Brain microvascular endothelial cell (primary cell): ENCODE measurements around the gene DYNLRB1.

Experiments used
- DNase-seq: peaks from one replicate; pipeline ENCODE4 v3.0.0-alpha.2; 2020
- H3K27ac ChIP-seq: fragments of 250-450 bp; sonication (Bioruptor Pico); 2 replicates; pipeline ENCODE4 v1.5.1; 2020; ENCODE audit warnings: mild to moderate bottlenecking, moderate library complexity
- H3K27me3 ChIP-seq: fragments of 250-450 bp; sonication (Bioruptor Pico); replicated peaks from 2 replicates; pipeline ENCODE4 v1.5.1; 2020; ENCODE audit warnings: mild to moderate bottlenecking
- H3K36me3 ChIP-seq: fragments of 250-450 bp; sonication (Bioruptor Pico); replicated peaks from 2 replicates; pipeline ENCODE4 v1.5.1; 2020; ENCODE audit warnings: mild to moderate bottlenecking
- H3K4me3 ChIP-seq: 2 replicates; pipeline ENCODE4 v1.5.1; 2011; ENCODE audit warnings: low read depth, mild to moderate bottlenecking, control low read depth, low read length, moderate library complexity
- in situ Hi-C: cut with HindIII; loops from 2 replicates; pipeline ENCODE4 v1.10.0; 2017; ENCODE audit warnings: low sequenced_read_pairs, low pct_ligation_motif_present
- TF ChIP-seq, protein P1 (sequence below): IDR thresholded peaks from 2 replicates; pipeline ENCODE4 v1.5.1; 2011; ENCODE audit warnings: low read depth, mild to moderate bottlenecking, moderate library complexity, low read length, control low read depth, inconsistent platforms; ENCODE audit errors: missing control alignments

Gene DYNLRB1

DNA sequence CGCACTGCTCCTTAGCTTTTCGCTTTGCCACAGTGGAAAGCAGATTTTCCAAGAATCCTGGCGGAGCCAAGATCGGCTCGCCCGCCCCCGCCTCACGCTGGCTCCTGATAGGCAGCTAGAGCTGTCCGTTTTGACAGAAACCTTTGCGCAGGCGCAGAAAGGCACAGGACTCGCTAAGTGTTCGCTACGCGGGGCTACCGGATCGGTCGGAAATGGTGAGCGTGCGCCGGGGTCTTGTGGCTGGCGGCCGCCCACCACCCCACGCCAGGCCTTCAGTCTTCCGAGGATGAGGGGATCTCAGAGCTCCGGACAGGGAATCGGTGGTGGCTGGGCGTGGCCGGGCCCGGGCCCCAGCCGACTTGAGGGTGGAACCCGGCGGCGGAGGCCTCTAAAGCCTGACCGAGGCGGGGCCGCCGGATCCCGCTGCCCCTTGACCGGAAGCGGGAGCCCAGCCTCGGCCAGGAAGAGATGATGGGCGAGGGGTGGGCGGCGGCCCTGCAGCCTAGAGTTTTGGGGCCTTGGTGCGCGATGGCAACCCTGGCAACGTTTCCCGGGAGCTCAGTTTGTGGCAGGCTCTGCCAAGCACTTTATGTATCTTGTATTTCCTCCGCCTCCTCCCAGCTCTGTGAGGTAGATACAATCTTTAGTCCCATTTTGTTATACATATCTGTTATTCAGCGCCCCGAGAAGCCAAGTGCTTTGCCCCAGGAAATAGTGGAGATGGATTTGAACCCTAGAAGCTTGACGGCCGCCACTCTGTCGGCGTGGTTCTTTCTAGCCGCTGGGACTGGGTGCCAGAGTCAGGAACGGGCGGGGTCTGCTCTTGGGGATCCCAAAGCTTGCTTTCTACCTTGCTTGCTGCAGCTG is at the start of gene DYNLRB1:
Gene DYNLRB1 (plus strand): TSS at position 176 of the 867 bp plus-strand sequence. CDS start 37 bp downstream, at position 213.
- in situ Hi-C loops = no loop called here
- H3K27ac ChIP-seq = peak within 1 kb of the TSS; percentile 81
- H3K36me3 ChIP-seq = peaks cover 6% of the 10 kb centered on the region
- no peaks in the 10 kb centered on the region for H3K27me3 ChIP-seq
- TF ChIP-seq, protein P1, sequence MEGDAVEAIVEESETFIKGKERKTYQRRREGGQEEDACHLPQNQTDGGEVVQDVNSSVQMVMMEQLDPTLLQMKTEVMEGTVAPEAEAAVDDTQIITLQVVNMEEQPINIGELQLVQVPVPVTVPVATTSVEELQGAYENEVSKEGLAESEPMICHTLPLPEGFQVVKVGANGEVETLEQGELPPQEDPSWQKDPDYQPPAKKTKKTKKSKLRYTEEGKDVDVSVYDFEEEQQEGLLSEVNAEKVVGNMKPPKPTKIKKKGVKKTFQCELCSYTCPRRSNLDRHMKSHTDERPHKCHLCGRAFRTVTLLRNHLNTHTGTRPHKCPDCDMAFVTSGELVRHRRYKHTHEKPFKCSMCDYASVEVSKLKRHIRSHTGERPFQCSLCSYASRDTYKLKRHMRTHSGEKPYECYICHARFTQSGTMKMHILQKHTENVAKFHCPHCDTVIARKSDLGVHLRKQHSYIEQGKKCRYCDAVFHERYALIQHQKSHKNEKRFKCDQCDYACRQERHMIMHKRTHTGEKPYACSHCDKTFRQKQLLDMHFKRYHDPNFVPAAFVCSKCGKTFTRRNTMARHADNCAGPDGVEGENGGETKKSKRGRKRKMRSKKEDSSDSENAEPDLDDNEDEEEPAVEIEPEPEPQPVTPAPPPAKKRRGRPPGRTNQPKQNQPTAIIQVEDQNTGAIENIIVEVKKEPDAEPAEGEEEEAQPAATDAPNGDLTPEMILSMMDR = no peak
- DNase-seq = peak; percentile 94
- H3K4me3 ChIP-seq = peak within 1 kb of the TSS; percentile 88

DNA sequence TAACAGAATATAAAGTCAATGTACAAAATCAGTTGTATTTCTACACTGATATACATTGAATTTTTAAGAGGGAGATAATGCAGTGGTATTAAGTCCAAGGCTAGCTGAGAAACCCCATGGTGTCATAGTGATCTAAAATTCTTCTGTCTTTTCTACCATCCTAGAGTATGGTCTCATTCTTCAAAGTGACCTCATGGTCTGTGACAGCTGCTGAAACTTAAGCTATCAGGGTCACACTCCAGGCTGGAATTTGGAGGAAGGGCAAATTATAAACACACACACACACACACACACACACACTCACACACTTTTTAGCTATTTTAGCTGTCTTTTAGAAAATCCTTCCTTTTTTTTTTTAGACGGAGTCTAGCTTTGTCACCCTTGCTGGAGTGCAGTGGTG is 47.3 kb upstream of the DYNLRB1 start:
- no peak for DNase-seq
- in situ Hi-C loops = no loop called here
- Histone ChIP-seq H3K27ac (no peak overlapping the region), H3K4me3 (no peak overlapping the region), H3K36me3 (peaks cover 15% of the 10 kb centered on the region), H3K27me3 (no peaks in the 10 kb centered on the region)
- TF ChIP-seq, protein P1 = no peak

DNA sequence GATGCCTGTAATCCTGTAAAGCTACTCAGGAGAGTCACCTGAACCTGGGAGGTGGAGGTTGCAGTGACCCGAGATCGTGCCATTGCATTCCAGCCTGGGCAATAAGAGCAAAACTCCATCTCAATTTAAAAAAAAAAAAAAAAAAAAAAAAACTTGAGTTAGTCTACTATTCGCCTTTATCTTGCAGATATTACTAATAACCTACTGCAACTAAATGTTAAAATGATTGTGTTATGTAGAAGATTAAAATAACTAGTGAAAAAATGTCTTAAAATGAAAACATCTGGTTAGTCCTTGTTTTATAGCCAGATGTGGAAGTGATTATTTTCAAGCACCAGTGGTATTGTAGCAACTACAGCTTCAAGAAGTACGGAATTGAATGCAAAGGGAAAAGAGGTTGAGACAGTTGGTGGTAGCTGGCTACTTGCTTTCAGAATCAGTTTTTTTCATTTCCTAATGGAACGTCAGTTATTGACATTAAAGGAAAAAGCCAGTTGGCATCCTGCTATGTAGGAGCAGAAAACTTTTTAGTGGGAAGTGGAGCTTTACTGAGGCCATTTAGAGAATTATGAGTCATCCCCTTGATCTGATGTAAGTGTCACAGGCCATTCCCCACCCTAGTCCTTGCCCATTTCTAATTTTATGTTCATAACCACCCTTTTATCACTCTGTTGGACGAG is 43.8 kb upstream of the DYNLRB1 start:
- peak; percentile 26 for DNase-seq
- Histone ChIP-seq H3K27ac (no peak overlapping the region), H3K4me3 (no peak overlapping the region), H3K27me3 (no peaks in the 10 kb centered on the region), H3K36me3 (peaks cover 22% of the 10 kb centered on the region)
- in situ Hi-C loops = no loop called here
- TF ChIP-seq, protein P1 = no peak

DNA sequence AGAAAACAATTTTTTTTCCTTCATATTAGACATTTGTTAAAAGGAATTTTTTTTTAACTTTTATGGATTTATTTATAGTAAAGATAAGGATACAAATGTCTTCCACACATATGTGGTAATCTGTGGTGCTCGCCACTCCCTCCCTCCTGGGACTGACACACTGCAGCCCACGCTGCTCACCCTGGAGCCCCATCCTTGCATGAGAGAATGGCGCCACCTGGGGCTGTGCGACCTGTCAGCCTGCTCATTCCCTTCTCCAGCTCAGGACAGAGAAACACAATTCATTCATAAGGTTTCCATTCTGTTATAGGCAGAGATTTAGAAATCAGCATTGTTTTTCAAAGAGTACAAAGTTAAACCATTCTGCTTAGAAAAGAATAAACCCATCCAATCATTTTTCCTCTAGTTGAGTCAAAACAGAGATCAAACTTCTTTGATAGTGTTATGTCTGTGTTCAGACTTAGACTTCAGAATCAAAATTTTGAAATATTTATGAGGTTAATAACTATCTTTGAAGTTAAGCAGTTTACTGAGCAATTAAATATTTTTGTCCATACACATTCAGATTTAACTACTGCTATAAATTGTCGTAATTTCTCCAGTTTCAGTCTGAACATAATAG is 42.8 kb upstream of the DYNLRB1 start:
- in situ Hi-C loops = no loop called here
- no peaks in the 10 kb centered on the region for H3K27me3 ChIP-seq
- peaks cover 30% of the 10 kb centered on the region for H3K36me3 ChIP-seq
- peak; percentile 43 for DNase-seq
- no peak overlapping the region for H3K27ac ChIP-seq
- TF ChIP-seq, protein P1 = peak; percentile 64
- no peak overlapping the region for H3K4me3 ChIP-seq

DNA sequence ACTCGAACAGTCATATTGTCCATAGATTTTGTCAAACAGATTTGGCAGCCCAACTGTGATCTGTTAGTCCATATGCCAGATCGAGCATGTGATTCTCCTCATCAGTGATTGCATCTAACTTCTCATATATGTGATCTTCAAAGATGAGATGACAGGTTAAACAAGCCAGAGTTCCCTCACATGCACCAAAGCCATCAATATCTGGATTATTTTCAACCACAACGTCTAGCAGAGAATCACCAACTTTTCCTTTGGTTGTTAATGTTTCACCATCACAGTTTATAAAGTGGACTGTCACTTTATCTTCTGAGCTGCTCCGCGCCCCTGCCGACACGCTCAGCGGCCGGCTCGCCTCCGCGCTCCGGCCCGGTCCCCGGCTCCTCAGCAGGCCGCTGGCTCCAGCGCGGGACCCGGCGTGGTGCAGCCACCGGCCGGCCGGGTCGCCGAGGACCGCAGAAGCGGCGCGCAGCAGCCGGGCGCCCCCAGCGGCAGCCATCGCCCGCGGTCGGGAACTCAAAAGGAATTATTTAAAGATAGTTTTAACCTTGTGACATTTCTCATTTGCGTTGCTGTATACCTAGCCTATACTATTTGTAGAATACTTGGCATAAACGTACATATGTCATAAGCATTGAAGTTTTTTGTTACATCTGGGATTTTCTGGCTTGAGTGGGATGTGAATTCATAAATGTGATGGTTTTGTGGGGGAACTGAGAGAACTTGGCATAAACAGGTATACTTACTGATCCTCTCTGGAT is 40.1 kb upstream of the DYNLRB1 start:
- DNase-seq = no peak
- H3K36me3 ChIP-seq = peaks cover 40% of the 10 kb centered on the region
- TF ChIP-seq, protein P1 = peak; percentile 60
- H3K27ac ChIP-seq = no peak overlapping the region
- in situ Hi-C loops = no loop called here
- no peaks in the 10 kb centered on the region for H3K27me3 ChIP-seq
- H3K4me3 ChIP-seq = no peak overlapping the region
